Activated CD4-positive, alpha-beta T cell treated with anti-CD3 and anti-CD28 coated beads, Interleukin-2, amount 10 ng/mL, durations not matched to agents 7 days and 5 days (primary cell): ENCODE data around the gene NCKAP5. TPM values are rescaled to one million over a fixed set of nuclear protein-coding genes. Genes with fewer than 3 reads are reported as not detected.

Experiments used
- CTCF ChIA-PET: fragments of 350-600 bp; sonication (Branson Sonifier 250); formaldehyde crosslinking; loops from one replicate; lab custom pipeline; 2021; ENCODE audit warnings: antibody characterized with exemption; lab: Charles Lee
- POLR2A ChIA-PET: fragments of 350-600 bp; sonication (Branson Sonifier 250); formaldehyde crosslinking; loops from one replicate; lab custom pipeline; 2021; ENCODE audit warnings: antibody characterized with exemption; lab: Charles Lee
- DNase-seq: peaks from one replicate; pipeline ENCODE4 v3.0.0-alpha.2; 2020
- H3K27ac Mint-ChIP-seq: one replicate; pipeline ENCODE4 v1.8.0; 2021; ENCODE audit warnings: mild to moderate bottlenecking, moderate library complexity, mixed read lengths
- H3K27me3 Mint-ChIP-seq: one replicate; pipeline ENCODE4 v1.8.0; 2021; ENCODE audit warnings: mixed read lengths
- H3K36me3 Mint-ChIP-seq: one replicate; pipeline ENCODE4 v1.8.0; 2021; ENCODE audit warnings: low read depth, mixed read lengths
- H3K4me1 Mint-ChIP-seq: one replicate; pipeline ENCODE4 v1.8.0; 2021; ENCODE audit warnings: mixed read lengths
- H3K4me3 Mint-ChIP-seq: one replicate; pipeline ENCODE4 v1.8.0; 2021; ENCODE audit warnings: mild to moderate bottlenecking, moderate library complexity, mixed read lengths
- H3K9me3 Mint-ChIP-seq: one replicate; pipeline ENCODE4 v1.8.0; 2021; ENCODE audit warnings: mixed read lengths
- total RNA-seq, 2 experiments: library from RNA; stranded (reverse); gene quantifications; one replicate each; pipeline ENCODE4 v1.2.3, GENCODE V29; 2021

Gene NCKAP5
- total RNA-seq, 2 experiments from 2014 or later: not detected

DNA sequence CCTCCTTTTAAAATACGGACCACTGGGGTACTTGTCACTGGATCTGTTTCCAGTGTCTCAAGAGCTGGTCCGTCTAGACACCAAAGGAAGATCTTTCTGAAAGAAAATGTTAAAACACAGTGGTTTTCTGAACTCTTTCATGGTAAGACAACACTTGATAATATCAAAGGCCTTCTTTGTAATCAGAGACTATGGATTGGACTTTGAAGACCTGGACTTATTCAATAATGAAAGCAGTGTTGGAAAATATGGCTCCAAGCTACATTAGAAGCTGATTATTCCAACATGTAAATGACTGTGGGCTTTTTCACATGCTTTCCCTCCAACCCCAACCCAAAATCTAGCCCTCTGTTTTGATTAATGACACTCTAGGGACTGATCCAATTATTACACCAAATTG, 568.8 kb downstream of the NCKAP5 start:
- CTCF ChIA-PET: no interaction called here
- no peak for DNase-seq
- Mint-ChIP-seq H3K27me3 (no peaks in the 10 kb centered on the region), H3K4me3 (no peak overlapping the region), H3K4me1 (no peaks in the 10 kb centered on the region), H3K9me3 (peaks cover 22% of the 10 kb centered on the region), H3K27ac (no peak overlapping the region), H3K36me3 (no peaks in the 10 kb centered on the region)
- POLR2A ChIA-PET: no interaction called here

DNA sequence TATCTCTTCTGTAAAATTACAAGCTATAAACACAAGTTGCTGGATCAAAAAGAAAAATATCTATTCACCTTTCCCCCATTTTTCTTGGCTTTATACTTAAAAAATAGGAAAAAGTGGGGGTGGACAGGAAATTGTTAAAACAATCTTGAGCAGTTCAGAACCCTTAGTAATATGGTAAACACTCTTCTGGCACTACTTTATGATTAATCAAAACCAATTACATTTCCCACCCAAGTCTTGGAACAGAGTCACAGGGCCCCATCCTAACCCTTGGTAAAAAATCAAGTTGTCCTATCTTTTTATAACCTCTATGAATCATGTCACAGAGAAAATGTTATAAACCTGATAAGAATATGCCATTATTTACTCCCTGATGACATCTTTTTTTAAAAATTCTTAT, 570.0 kb downstream of the NCKAP5 start:
- ChIA-PET POLR2A (no interaction called here), CTCF (no interaction called here)
- Mint-ChIP-seq H3K27ac (no peak overlapping the region), H3K4me1 (no peaks in the 10 kb centered on the region), H3K4me3 (no peak overlapping the region), H3K9me3 (peaks cover 12% of the 10 kb centered on the region), H3K36me3 (no peaks in the 10 kb centered on the region), H3K27me3 (no peaks in the 10 kb centered on the region)
- no peak for DNase-seq

DNA sequence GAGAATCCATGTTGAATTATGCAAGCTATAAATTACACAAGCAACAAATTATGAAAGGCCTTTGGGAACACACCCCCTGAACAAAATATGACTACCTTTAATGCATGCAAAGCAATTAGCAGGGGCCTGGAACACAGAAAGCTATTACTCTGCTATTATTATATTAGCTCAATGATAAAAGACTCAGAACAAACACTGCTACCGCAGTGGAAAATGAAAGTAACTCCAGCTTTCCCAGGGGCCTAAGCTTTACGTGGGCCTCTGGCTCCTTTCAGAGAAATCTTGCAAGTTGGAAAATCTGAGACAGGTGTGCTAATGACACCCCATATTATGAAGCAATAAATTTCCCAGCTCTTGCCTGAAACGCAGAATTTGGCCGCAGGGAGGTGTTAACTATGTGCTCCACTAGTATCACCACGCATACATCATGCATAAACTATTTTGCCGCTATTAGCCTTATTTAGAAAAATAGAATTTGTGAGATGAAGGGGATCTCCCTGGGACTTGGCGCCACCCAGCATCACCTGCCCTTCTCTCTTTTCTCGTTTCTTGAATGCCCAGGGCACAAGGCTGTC, 576.7 kb downstream of the NCKAP5 start:
- no peak for DNase-seq
- H3K27me3 Mint-ChIP-seq: no peaks in the 10 kb centered on the region
- H3K9me3 Mint-ChIP-seq: no peaks in the 10 kb centered on the region
- no peak overlapping the region for H3K4me3 Mint-ChIP-seq
- CTCF ChIA-PET: no interaction called here
- H3K4me1 Mint-ChIP-seq: no peaks in the 10 kb centered on the region
- H3K36me3 Mint-ChIP-seq: no peaks in the 10 kb centered on the region
- POLR2A ChIA-PET: no interaction called here
- H3K27ac Mint-ChIP-seq: no peak overlapping the region

DNA sequence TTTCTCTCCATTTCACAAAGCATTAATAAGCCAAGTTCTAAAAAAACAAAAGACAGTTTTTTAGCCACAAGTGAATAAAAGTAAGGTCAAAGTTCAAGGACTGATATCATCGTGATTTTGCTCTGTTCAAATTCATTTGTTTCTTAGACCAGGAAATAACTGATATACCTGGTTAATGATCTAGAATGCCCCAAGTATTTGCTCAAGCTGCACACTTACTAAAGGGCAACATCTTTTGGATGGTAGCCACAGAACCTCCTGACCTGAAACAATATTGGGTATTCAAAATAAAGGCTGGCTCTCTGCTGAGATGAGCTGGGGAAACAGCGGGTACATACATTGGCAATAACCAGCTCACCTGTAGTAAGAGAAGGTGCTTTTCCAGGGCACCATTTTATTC, 583.5 kb downstream of the NCKAP5 start:
- H3K27me3 Mint-ChIP-seq: no peaks in the 10 kb centered on the region
- no peaks in the 10 kb centered on the region for H3K36me3 Mint-ChIP-seq
- no peak overlapping the region for H3K4me3 Mint-ChIP-seq
- no peak overlapping the region for H3K27ac Mint-ChIP-seq
- no peaks in the 10 kb centered on the region for H3K4me1 Mint-ChIP-seq
- H3K9me3 Mint-ChIP-seq: no peaks in the 10 kb centered on the region
- no peak for DNase-seq
- CTCF ChIA-PET: no interaction called here
- POLR2A ChIA-PET: no interaction called here

DNA sequence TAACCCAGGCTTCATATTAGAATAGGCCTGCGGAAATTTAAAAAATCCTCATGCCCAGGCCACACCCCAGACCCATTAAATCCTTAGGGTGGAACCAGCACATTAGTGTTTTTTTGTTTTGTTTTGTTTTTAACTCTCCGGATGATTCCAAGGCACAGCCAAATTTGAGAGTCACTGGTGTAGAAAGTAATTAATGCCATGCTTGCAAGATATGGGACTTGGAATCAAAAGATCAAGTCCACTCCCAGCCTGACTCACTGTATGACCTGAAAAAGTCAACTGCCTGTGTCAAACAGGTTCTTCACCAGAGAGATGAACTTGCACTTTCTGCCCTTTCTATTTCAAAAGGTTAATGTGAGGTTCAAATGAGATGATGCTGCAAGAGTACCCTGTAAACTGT, 588.0 kb downstream of the NCKAP5 start:
- ChIA-PET POLR2A (no interaction called here), CTCF (no interaction called here)
- DNase-seq: no peak
- Mint-ChIP-seq H3K4me3 (no peak overlapping the region), H3K27me3 (no peaks in the 10 kb centered on the region), H3K9me3 (peaks cover 4% of the 10 kb centered on the region), H3K27ac (no peak overlapping the region), H3K36me3 (no peaks in the 10 kb centered on the region), H3K4me1 (no peaks in the 10 kb centered on the region)

DNA sequence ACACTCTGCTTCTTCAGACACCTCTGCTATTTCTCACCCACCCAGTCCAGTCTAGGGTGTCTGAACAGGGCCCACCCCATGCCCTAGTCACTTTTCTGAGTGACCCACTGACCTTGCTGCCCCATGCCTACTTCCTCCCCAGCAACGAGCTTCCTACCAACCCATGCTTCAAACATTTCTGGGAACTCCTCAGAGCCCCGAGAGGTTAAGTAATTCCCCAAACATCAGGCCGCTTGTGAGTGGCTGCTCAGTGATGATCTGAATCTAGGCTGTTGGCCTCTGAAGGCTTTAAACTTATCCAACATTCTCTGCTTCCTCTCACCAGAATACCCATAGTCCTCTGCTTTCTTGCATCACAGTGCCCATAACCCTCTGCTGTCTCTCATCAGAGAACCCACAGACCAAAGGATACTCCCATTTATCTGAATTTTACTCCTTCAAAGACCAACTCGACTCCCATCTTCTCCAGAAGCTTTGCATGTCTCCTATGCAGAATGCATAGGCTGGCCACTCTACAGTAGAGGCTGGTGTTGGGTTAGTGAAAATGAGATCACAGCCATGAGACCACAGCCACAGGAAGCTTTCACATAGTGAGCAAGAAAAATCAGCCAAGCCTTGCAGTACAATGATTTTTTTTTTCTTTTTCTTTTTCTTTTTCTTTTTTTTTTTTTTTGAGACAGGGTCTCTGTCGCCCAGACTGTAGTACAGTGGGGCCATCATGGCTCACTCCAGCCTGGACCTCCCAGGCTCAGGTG, 588.7 kb downstream of the NCKAP5 start:
- DNase-seq: no peak
- Mint-ChIP-seq H3K36me3 (no peaks in the 10 kb centered on the region), H3K9me3 (peaks cover 4% of the 10 kb centered on the region), H3K4me1 (no peaks in the 10 kb centered on the region), H3K27me3 (no peaks in the 10 kb centered on the region), H3K27ac (no peak overlapping the region), H3K4me3 (no peak overlapping the region)
- POLR2A ChIA-PET: no interaction called here
- CTCF ChIA-PET: interaction anchor here (1.2 kb wide), 1 partner anchor 9 kb away, joined by 3 read pairs; no protein-coding TSS in a partner anchor

DNA sequence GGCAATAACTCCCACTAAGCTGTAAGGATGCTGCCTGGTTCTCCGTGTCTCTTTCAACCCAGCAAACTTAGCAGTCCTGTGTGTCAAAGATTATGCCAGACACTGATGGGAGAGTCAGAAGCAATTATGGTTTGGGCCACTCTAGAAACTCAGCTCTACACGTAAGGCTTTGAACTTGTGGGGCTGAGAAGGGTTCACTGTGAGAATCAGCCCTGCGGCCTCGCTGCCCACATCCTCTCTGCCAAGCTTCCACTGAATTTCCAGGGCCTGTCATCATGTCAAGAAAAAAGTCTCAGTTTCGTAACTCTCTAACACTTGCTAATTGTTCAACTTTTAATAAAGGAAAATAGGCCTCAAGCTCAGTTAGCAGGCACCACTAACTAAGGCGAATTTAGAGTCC, 589.4 kb downstream of the NCKAP5 start:
- no peak overlapping the region for H3K4me3 Mint-ChIP-seq
- H3K27me3 Mint-ChIP-seq: no peaks in the 10 kb centered on the region
- H3K36me3 Mint-ChIP-seq: no peaks in the 10 kb centered on the region
- H3K9me3 Mint-ChIP-seq: peaks cover 4% of the 10 kb centered on the region
- ChIA-PET POLR2A (no interaction called here), CTCF (interaction anchor here (1.2 kb wide), 1 partner anchor 10 kb away, joined by 3 read pairs; no protein-coding TSS in a partner anchor)
- no peak for DNase-seq
- H3K4me1 Mint-ChIP-seq: no peaks in the 10 kb centered on the region
- no peak overlapping the region for H3K27ac Mint-ChIP-seq

DNA sequence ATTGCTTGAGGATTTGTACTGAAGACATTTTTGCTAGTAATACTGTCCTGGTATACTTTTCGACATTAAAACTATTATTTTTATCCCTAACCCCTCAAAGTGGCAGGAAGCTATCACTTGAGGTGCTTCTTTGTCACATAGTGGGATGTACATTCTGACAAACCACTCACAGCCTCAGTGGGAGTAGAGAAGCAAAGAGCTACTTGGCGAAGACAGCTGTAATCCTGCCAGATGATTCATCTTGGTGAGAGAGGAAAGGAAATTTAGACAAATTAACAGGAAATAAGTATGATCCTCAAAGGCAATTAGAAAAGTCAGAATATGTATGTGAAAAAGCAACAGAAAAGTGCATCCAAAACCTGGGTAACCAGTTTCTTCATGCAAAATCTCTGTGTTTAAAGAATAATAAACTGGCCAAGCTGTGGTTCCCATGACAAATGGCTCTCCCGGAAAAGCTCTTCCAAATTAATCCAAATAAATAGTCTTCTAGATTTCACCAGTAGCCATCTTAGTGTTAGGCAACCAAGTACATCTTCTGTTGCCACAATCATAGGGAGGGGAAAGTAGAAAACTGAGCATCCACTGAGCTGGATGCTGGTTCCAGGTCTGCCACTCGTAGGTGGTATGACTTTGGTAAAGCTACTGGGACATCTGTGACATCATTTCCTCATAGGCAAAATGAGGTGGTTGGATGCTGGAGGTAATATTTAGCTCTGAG, 590.3 kb downstream of the NCKAP5 start:
- Mint-ChIP-seq H3K4me1 (no peaks in the 10 kb centered on the region), H3K27ac (no peak overlapping the region), H3K4me3 (no peak overlapping the region), H3K36me3 (no peaks in the 10 kb centered on the region), H3K9me3 (peaks cover 4% of the 10 kb centered on the region), H3K27me3 (no peaks in the 10 kb centered on the region)
- no peak for DNase-seq
- ChIA-PET POLR2A (no interaction called here), CTCF (interaction anchor here (1.2 kb wide), 1 partner anchor 11 kb away, joined by 3 read pairs; no protein-coding TSS in a partner anchor)

DNA sequence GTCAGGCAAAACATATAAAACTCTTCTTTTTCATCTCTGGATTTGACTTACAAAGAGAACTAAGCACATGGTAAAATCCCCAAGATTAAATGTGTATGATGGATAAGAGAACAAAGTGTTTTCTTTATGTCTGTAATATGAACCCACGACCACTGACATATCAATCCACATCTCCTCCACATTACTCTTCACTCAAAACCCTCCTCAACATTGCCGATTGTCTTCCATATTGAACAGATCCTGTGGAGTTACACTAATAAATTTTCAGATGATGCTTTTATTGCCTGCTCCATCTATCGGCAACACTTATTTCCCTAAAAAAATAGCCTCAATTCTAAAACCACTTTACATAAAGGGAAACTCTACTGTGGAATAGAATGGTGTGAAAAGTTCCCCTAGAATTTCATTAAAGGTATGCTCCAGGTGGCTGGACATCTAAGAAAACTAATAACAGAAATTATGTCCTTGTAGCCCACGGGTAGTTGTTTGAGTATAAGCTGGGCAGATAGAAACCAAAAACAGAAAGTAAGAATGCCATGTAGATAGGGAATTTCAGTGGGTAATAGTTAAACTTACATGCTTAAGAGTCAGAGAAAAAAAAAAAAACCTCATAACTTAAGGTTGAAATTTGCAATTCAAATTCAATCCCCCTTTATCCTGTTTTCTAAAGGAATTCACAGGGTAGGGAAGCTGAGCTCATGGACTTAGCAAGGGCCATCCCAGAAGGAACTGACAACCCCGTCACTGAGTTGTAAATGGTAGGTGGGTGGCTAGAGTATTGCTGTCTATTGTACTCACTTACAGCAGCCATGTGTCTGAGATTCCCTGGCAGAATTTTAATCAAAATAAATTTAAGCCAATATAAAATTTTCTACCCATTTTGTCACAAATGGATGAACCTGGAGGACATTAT, 592.8 kb downstream of the NCKAP5 start:
- Mint-ChIP-seq H3K27ac (no peak overlapping the region), H3K27me3 (no peaks in the 10 kb centered on the region), H3K36me3 (no peaks in the 10 kb centered on the region), H3K9me3 (peaks cover 4% of the 10 kb centered on the region), H3K4me1 (no peaks in the 10 kb centered on the region), H3K4me3 (no peak overlapping the region)
- DNase-seq: no peak
- POLR2A ChIA-PET: no interaction called here
- CTCF ChIA-PET: no interaction called here

DNA sequence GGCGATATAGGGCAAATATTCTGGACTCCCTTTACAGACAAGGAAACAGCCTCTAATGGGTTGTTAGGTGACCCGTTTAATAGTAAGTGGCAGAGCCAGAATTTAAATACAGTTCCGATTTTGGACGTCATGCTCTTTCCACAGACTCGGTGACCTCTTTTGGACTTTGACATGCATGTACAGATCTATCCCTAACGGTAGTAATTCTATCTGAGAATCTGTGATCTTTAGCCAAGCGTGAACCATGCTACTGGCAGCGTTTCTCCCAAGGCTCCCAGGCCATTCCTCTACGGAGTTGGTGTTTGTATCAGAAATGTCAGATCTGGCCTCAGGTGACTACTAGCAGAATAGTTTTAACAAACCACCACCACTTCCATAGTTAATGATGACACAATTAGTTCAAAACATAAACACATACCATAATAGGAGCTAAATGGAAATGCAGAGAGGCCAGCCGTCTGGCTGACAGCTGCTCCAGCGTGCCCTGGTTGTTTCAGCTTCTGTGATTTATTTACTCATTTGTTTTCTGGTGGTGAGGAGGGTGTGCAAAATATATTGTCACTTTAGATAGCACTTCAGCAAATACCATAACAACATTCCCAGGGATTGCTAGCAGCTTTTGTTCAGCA, 593.7 kb downstream of the NCKAP5 start:
- Mint-ChIP-seq H3K9me3 (peaks cover 4% of the 10 kb centered on the region), H3K4me3 (no peak overlapping the region), H3K27ac (no peak overlapping the region), H3K4me1 (no peaks in the 10 kb centered on the region), H3K36me3 (no peaks in the 10 kb centered on the region), H3K27me3 (no peaks in the 10 kb centered on the region)
- ChIA-PET CTCF (no interaction called here), POLR2A (no interaction called here)
- DNase-seq: no peak

DNA sequence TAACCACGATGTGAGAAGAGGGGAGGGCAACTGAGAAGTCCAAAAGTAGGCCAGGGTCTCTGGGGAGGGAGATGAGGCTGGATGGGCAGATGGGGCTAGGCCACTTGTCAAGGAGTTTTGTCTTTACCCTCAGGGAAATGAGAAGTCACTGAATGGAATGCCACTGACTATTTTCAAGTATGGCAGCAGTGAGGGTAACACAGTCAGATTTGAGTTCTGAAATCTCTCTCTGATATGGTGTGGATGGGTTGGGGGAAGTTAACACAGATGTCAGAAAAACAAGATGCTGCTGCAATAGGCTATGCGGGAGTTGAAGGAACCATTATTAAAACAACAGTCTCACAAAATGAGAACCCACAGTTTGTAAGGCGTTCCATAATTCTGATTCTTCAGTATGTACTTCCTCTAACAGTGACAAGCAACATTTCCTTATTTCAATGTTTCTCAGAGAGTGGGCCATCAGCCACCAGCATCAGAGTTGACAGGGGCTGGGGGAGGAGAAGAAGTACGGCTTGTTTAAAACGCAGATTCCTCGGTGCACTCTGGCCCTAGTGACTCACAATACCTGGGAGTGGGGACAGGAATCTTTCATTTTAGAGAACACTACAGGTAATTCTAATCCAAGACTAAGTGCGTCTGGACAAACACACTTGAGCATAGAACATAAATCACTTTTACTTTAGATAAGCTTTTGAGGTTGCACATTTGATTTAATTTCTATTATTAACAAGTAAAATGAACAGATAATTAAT, 596.8 kb downstream of the NCKAP5 start:
- no peak for DNase-seq
- no peak overlapping the region for H3K27ac Mint-ChIP-seq
- ChIA-PET POLR2A (no interaction called here), CTCF (no interaction called here)
- no peak overlapping the region for H3K4me3 Mint-ChIP-seq
- no peaks in the 10 kb centered on the region for H3K4me1 Mint-ChIP-seq
- no peaks in the 10 kb centered on the region for H3K27me3 Mint-ChIP-seq
- no peaks in the 10 kb centered on the region for H3K36me3 Mint-ChIP-seq
- no peaks in the 10 kb centered on the region for H3K9me3 Mint-ChIP-seq
